HG03060 (cell line): ENCODE measurements around the gene SLC15A1.

ENCODE experiments used
- ATAC-seq: cut with Tn5 transposase; IDR thresholded peaks from one replicate; pipeline ENCODE4 v1.9.1; 2021; ENCODE audit warnings: low read depth, moderate number of reproducible peaks; ENCODE audit not compliant: unreplicated experiment

Gene SLC15A1

GRCh38 chr13:98781470-98781869, 29.0 kb upstream of the SLC15A1 start:
- ATAC-seq, result no peak

GRCh38 chr13:98781045-98781444, 28.6 kb upstream of the SLC15A1 start:
- ATAC-seq, result no peak

- no peak for ATAC-seq
These were observed 28.0 kb upstream of the SLC15A1 start for GRCh38 chr13:98780451-98780850.

- no peak for ATAC-seq
These were observed 27.2 kb upstream of the SLC15A1 start for GRCh38 chr13:98779695-98780094.

GRCh38 chr13:98778749-98779148, 26.3 kb upstream of the SLC15A1 start:
- ATAC-seq, result no peak

GRCh38 chr13:98776644-98777043, 24.2 kb upstream of the SLC15A1 start:
- ATAC-seq, result no peak

GRCh38 chr13:98775844-98776598, 23.5 kb upstream of the SLC15A1 start:
- no peak for ATAC-seq

- ATAC-seq, result no peak
These were observed 22.9 kb upstream of the SLC15A1 start for GRCh38 chr13:98775386-98775785.

- ATAC-seq, result no peak
These were observed 22.3 kb upstream of the SLC15A1 start for GRCh38 chr13:98774776-98775175.

GRCh38 chr13:98773921-98774320, 21.4 kb upstream of the SLC15A1 start:
- ATAC-seq, result no peak

GRCh38 chr13:98772794-98773452, 20.5 kb upstream of the SLC15A1 start:
- no peak for ATAC-seq

- ATAC-seq, result no peak
These were observed 19.6 kb upstream of the SLC15A1 start for GRCh38 chr13:98771838-98772611.

GRCh38 chr13:98769736-98770135, 17.3 kb upstream of the SLC15A1 start:
- no peak for ATAC-seq

GRCh38 chr13:98768522-98768921, 16.1 kb upstream of the SLC15A1 start:
- ATAC-seq, result no peak

GRCh38 chr13:98766697-98767096, 14.2 kb upstream of the SLC15A1 start:
- ATAC-seq, result no peak

- no peak for ATAC-seq
These were observed 13.6 kb upstream of the SLC15A1 start for GRCh38 chr13:98765996-98766519.

GRCh38 chr13:98761986-98762616, 9.6 kb upstream of the SLC15A1 start:
- no peak for ATAC-seq

- ATAC-seq, result no peak
These were observed 8.9 kb upstream of the SLC15A1 start for GRCh38 chr13:98761126-98761985.

- no peak for ATAC-seq
These were observed 3.3 kb upstream of the SLC15A1 start for GRCh38 chr13:98755729-98756128.

GRCh38 chr13:98755116-98755515, 2.6 kb upstream of the SLC15A1 start:
- ATAC-seq, result no peak
